Fibroblast of the aortic adventitia (primary cell): ENCODE measurements around the gene NUBP2. TPM values are rescaled to one million over a fixed set of nuclear protein-coding genes. Genes with fewer than 3 reads are reported as not detected.

Experiments
- DNase-seq: peaks from one replicate; pipeline ENCODE4 v3.0.0-alpha.2; 2010; ENCODE audit warnings: low read depth
- H3K4me3 ChIP-seq: 2 replicates; pipeline ENCODE4 v1.5.1; 2011; ENCODE audit warnings: low read depth, mild to moderate bottlenecking, control low read depth, low read length, moderate library complexity
- CTCF ChIP-seq: IDR thresholded peaks from 2 replicates; pipeline ENCODE4 v1.5.1; 2011; ENCODE audit warnings: mild to moderate bottlenecking, low read length, control low read depth, inconsistent platforms; ENCODE audit not compliant: insufficient read depth
- total RNA-seq: library from RNA; depleted of rRNA; stranded (reverse); fragments of >200 nt; gene quantifications from 2 replicates; pipeline ENCODE4 v1.2.3, GENCODE V29; 2012; ENCODE audit warnings: low replicate concordance

The NUBP2 gene
- total RNA-seq, 1 donor = 44.6 TPM

GRCh38 chr16:1818204-1818872 lies 35.6 kb downstream of the NUBP2 start:
- H3K4me3 ChIP-seq = no peak overlapping the region
- DNase-seq = no peak
- TF ChIP-seq CTCF = no peak

GRCh38 chr16:1818873-1819525 lies 36.2 kb downstream of the NUBP2 start:
- DNase-seq = no peak
- TF ChIP-seq CTCF = no peak
- no peak overlapping the region for H3K4me3 ChIP-seq

GRCh38 chr16:1819611-1820010 lies 36.9 kb downstream of the NUBP2 start:
- no peak overlapping the region for H3K4me3 ChIP-seq
- TF ChIP-seq CTCF = no peak
- no peak for DNase-seq

GRCh38 chr16:1820096-1820945 lies 37.6 kb downstream of the NUBP2 start:
- TF ChIP-seq CTCF = no peak
- DNase-seq = no peak
- no peak overlapping the region for H3K4me3 ChIP-seq

GRCh38 chr16:1820946-1821290 lies 38.2 kb downstream of the NUBP2 start:
- TF ChIP-seq CTCF = no peak
- H3K4me3 ChIP-seq = no peak overlapping the region
- no peak for DNase-seq

- no peak for TF ChIP-seq CTCF
- no peak overlapping the region for H3K4me3 ChIP-seq
- DNase-seq = no peak
Observed at GRCh38 chr16:1821861-1822611, 39.3 kb downstream of the NUBP2 start.
